SK-N-SH (cell line): ENCODE measurements around the gene CSTB. TPM values are rescaled to one million over a fixed set of nuclear protein-coding genes. Genes with fewer than 3 reads are reported as not detected.

Source experiments
- CTCF ChIA-PET: fragments of 300-600, 350-600 bp; formaldehyde crosslinking; extraction: SDS; loops from one replicate; lab custom pipeline; 2021; lab: Yijun Ruan, JAX
- POLR2A ChIA-PET: fragments of 350-600 bp; sonication (Branson Sonifier 250); formaldehyde crosslinking; extraction: SDS; loops from one replicate; lab custom pipeline; 2020; ENCODE audit warnings: antibody characterized with exemption, inconsistent platforms; lab: Yijun Ruan, JAX
- DNase-seq: peaks from one replicate; pipeline ENCODE4 v3.0.0; 2012
- H2AFZ ChIP-seq: fragments of 200-600 bp; sonication (generic); 2 replicates; pipeline ENCODE4 v1.8.1; 2016; ENCODE audit warnings: antibody characterized with exemption, mild to moderate bottlenecking, low read depth
- H3F3A ChIP-seq: fragments of 200-600 bp; sonication (generic); replicated peaks from 2 replicates; pipeline ENCODE3; 2016; ENCODE audit warnings: antibody characterized with exemption, mild to moderate bottlenecking; ENCODE audit not compliant: insufficient read depth
- H3K27ac ChIP-seq, 2 experiments: fragments of 200-500 bp in 1 of 2; fragments of 200-600 bp in 1 of 2; sonication (Bioruptor generic) in 1 of 2; sonication (generic), shearing (Covaris generic) in 1 of 2; 2 replicates each; pipeline versions ENCODE4 v1.5.1 to v1.6.1; 2014 to 2016; ENCODE audit warnings: low read depth in 2 of 2, inconsistent platforms in 1 of 2, low read length in 1 of 2, mild to moderate bottlenecking in 1 of 2, mixed read lengths in 1 of 2
- H3K27me3 ChIP-seq: fragments of 200-600 bp; sonication (generic), shearing (Covaris generic); 2 replicates; pipeline ENCODE4 v1.6.1; 2016; ENCODE audit warnings: mixed run types; ENCODE audit not compliant: insufficient read depth
- H3K36me3 ChIP-seq, 2 experiments: fragments of 200-500 bp in 1 of 2; fragments of 200-600 bp in 1 of 2; sonication (Bioruptor generic) in 1 of 2; sonication (generic) in 1 of 2; replicated peaks in 1 of 2; 2 replicates each; pipeline versions ENCODE3 to v1.5.1; 2014 to 2016; ENCODE audit warnings: low read length in 1 of 2, mild to moderate bottlenecking in 1 of 2; ENCODE audit not compliant: insufficient read depth in 2 of 2, control insufficient read depth in 1 of 2
- H3K4me1 ChIP-seq, 2 experiments: fragments of 200-500 bp in 1 of 2; fragments of 200-600 bp in 1 of 2; sonication (Bioruptor generic) in 1 of 2; sonication (generic), shearing (Covaris generic) in 1 of 2; 2 replicates each; pipeline versions ENCODE4 v1.5.1 to v1.6.1; 2014 to 2016; ENCODE audit warnings: low read depth in 1 of 2, low read length in 1 of 2, mixed run types in 1 of 2; ENCODE audit not compliant: insufficient read depth in 2 of 2, control insufficient read depth in 1 of 2
- H3K4me2 ChIP-seq: fragments of 200-600 bp; sonication (generic), shearing (Covaris generic); 2 replicates; pipeline ENCODE4 v1.6.1; 2017; ENCODE audit warnings: mixed run types
- H3K4me3 ChIP-seq, 2 experiments: fragments of 200-500 bp in 1 of 2; fragments of 200-600 bp in 1 of 2; sonication (Bioruptor generic) in 1 of 2; sonication (generic), shearing (Covaris generic) in 1 of 2; 2 replicates each; pipeline versions ENCODE4 v1.5.1 to v1.8.1; 2014 to 2016; ENCODE audit warnings: low read depth in 2 of 2, inconsistent platforms in 1 of 2, low read length in 1 of 2, mild to moderate bottlenecking in 1 of 2, mixed read lengths in 1 of 2, moderate library complexity in 1 of 2
- H3K79me2 ChIP-seq: fragments of 200-600 bp; sonication (generic); 2 replicates; pipeline ENCODE4 v1.8.1; 2017; ENCODE audit warnings: mild to moderate bottlenecking; ENCODE audit not compliant: insufficient read depth
- H3K9ac ChIP-seq: fragments of 200-600 bp; sonication (generic); 2 replicates; pipeline ENCODE4 v1.6.1; 2017; ENCODE audit warnings: mixed run types
- H3K9me2 ChIP-seq: fragments of 200-600 bp; sonication (generic); 2 replicates; pipeline ENCODE4 v1.6.1; 2017; ENCODE audit warnings: mixed run types
- H3K9me3 ChIP-seq: fragments of 200-600 bp; sonication (generic); 2 replicates; pipeline ENCODE4 v1.6.1; 2017; ENCODE audit warnings: mixed run types, mild to moderate bottlenecking, moderate library complexity
- H4K20me1 ChIP-seq: fragments of 200-600 bp; sonication (generic); 2 replicates; pipeline ENCODE4 v1.6.1; 2017; ENCODE audit warnings: mild to moderate bottlenecking, mixed run types; ENCODE audit not compliant: insufficient read depth
- CHD2 ChIP-seq: fragments of 150-350 bp; IDR thresholded peaks from 2 replicates; pipeline ENCODE4 v1.6.1; 2018; ENCODE audit warnings: low read length; ENCODE audit not compliant: partially characterized antibody
- FOXM1 ChIP-seq: IDR thresholded peaks from 2 replicates; pipeline ENCODE4 v1.4.0; 2012; ENCODE audit warnings: low read depth, mild to moderate bottlenecking
- GABPA ChIP-seq: IDR thresholded peaks from 2 replicates; pipeline ENCODE4 v1.4.0; 2012; ENCODE audit warnings: low read depth, mild to moderate bottlenecking
- GATA2 ChIP-seq: sonication (generic); formaldehyde crosslinking; IDR thresholded peaks from 2 replicates; pipeline ENCODE4 v1.5.0; 2020; ENCODE audit warnings: mild to moderate bottlenecking, missing genetic modification reagents
- JUND ChIP-seq: IDR thresholded peaks from 2 replicates; pipeline ENCODE4 v1.4.0; 2012
- MAX ChIP-seq: IDR thresholded peaks from 2 replicates; pipeline ENCODE4 v1.4.0; 2012; ENCODE audit warnings: low read depth
- NFIC ChIP-seq: IDR thresholded peaks from 2 replicates; pipeline ENCODE4 v1.4.0; 2012; ENCODE audit warnings: borderline replicate concordance
- PBX3 ChIP-seq: IDR thresholded peaks from 2 replicates; pipeline ENCODE4; 2012
- RCOR1 ChIP-seq: fragments of 150-350 bp; IDR thresholded peaks from 2 replicates; pipeline ENCODE4 v1.6.1; 2017; ENCODE audit warnings: antibody characterized with exemption, low read length
- REST ChIP-seq: IDR thresholded peaks from 2 replicates; pipeline ENCODE4 v1.6.1; 2012; ENCODE audit warnings: mild to moderate bottlenecking, low read depth, low read length, moderate library complexity
- RXRA ChIP-seq: IDR thresholded peaks from 2 replicates; pipeline ENCODE4 v1.4.0; 2012; ENCODE audit warnings: low read depth, mild to moderate bottlenecking, borderline replicate concordance
- SIN3A ChIP-seq: IDR thresholded peaks from 2 replicates; pipeline ENCODE4 v1.6.1; 2012; ENCODE audit warnings: low read depth, mild to moderate bottlenecking, low read length, moderate library complexity, borderline replicate concordance
- SMC3 ChIP-seq: IDR thresholded peaks from 2 replicates; pipeline ENCODE4 v1.6.1; 2012; ENCODE audit warnings: low read depth, low read length, improper control_type of control experiment
- TAF1 ChIP-seq: IDR thresholded peaks from 2 replicates; pipeline ENCODE4 v1.6.1; 2012; ENCODE audit warnings: low read depth, mild to moderate bottlenecking, low read length, moderate library complexity, borderline replicate concordance
- TCF12 ChIP-seq: IDR thresholded peaks from 2 replicates; pipeline ENCODE4 v1.4.0; 2012
- TEAD4 ChIP-seq: IDR thresholded peaks from 2 replicates; pipeline ENCODE4 v1.4.0; 2012; ENCODE audit warnings: mild to moderate bottlenecking, borderline replicate concordance; ENCODE audit not compliant: insufficient read depth
- USF2 ChIP-seq: fragments of 150-350 bp; IDR thresholded peaks from 2 replicates; pipeline ENCODE4 v1.6.1; 2017; ENCODE audit warnings: antibody characterized with exemption, low read length, low read depth, borderline replicate concordance
- WGBS: methylation state at CpG from one replicate; pipeline ENCODE4 v1.1.6; 2017; ENCODE audit warnings: low lambda C conversion rate; 5-methylcytosine and 5-hydroxymethylcytosine counted together
- polyA plus RNA-seq, 3 experiments: library from polyadenylated mRNA; depleted of rRNA; stranded (reverse); fragments of >200 nt; gene quantifications; 2 replicates each; pipeline ENCODE4 v1.2.3, GENCODE V29; 2012

CSTB gene
- polyA plus RNA-seq, 1 of the 3 experiments (the other 2 are of a cell fraction), result 101 TPM

- Histone ChIP-seq H3K4me3 (no peak overlapping the region), H3K27ac (no peak overlapping the region), H3K9me2 (no peaks in the 10 kb centered on the region), H3K79me2 (peaks cover 60% of the 10 kb centered on the region), H3K27me3 (no peaks in the 10 kb centered on the region), H3K4me1 (peaks cover 4 to 18% of the 10 kb centered on the region in 2 experiments; a peak in 2 of 4 replicates), H3K9ac (no peak overlapping the region)
- DNase-seq, result no peak
- POLR2A ChIA-PET, result no interaction called here
- TF ChIP-seq GATA2 (CRISPR knock-in tag) (no peak), SMC3 (no peak), USF2 (no peak), MAX (no peak), FOXM1 (no peak), CHD2 (no peak), TEAD4 (no peak), NFIC (no peak)
- TF ChIP-seq, all 33 proteins: peak for 0
- H3K9me3 ChIP-seq, result no peaks in the 10 kb centered on the region
- no peak overlapping the region for H3K4me2 ChIP-seq
- peaks cover 10% of the 10 kb centered on the region for H3F3A ChIP-seq
- H2AFZ ChIP-seq, result no peak overlapping the region
- CTCF ChIA-PET, result no interaction called here
- peaks cover 8 to 12% of the 10 kb centered on the region in 2 experiments for H3K36me3 ChIP-seq
- H4K20me1 ChIP-seq, result 0 out of 2 replicates have a peak, but pooled peaks cover 16% of the 10 kb centered on the region
- 90% methylated on average over 23 of the region's 25 CpGs for WGBS
These were observed 41.8 kb downstream of the CSTB start for GRCh38 chr21:43734131-43734927.

DNA sequence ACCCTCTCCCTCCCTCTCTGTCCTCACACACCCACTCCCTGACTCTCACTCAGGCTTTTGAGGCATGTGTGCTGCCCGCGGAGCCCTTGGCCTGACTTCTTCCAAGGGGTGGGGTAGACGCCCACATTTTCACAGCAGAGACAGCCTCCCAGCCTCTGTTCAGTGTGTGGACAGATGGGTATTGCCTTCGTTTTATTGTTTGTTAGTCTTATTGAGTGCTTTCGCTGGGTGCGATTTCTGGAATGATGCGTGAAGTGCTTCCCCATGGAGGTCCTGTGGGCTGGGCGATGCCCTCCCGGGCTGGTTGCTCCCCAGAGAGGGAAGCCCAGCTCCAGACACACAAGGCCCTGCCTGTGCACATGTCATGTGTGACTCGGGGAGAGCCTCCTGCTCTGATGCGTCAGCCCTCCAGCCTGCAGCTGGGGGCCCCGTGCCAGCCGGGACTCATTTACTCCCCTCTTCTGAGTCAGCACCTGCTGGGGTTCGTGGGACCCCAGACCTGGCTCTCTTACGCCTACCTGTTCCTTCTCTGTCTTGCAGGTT, 42.5 kb downstream of the CSTB start:
- Histone ChIP-seq H3K36me3 (peaks cover 8 to 12% of the 10 kb centered on the region in 2 experiments), H3K27me3 (no peaks in the 10 kb centered on the region), H3F3A (peaks cover 10% of the 10 kb centered on the region), H3K27ac (no peak overlapping the region; a peak in 1 of 4 replicates), H3K4me3 (no peak overlapping the region), H3K4me2 (0 out of 2 replicates have a peak overlapping the region, but pooled peaks have one; percentile 11), H3K9me2 (no peaks in the 10 kb centered on the region), H3K79me2 (peaks cover 63% of the 10 kb centered on the region), H4K20me1 (0 out of 2 replicates have a peak, but pooled peaks cover 16% of the 10 kb centered on the region), H3K9me3 (no peaks in the 10 kb centered on the region), H3K9ac (no peak overlapping the region), H3K4me1 (peaks cover 4 to 18% of the 10 kb centered on the region in 2 experiments; a peak in 2 of 4 replicates), H2AFZ (no peak overlapping the region)
- ChIA-PET CTCF (no interaction called here), POLR2A (no interaction called here)
- DNase-seq, result no peak
- WGBS, result 71% methylated on average over 11 of the region's 15 CpGs
- TF ChIP-seq RXRA (no peak), PBX3 (no peak), JUND (no peak), TCF12 (no peak), CHD2 (no peak), GATA2 (CRISPR knock-in tag) (no peak), SIN3A (no peak), GABPA (no peak), RCOR1 (no peak), TAF1 (no peak), USF2 (no peak), REST (no peak)
